Transverse colon (tissue), 4 donors: ENCODE results near the gene POLR2J. TPM values are rescaled to one million over a fixed set of nuclear protein-coding genes. Genes with fewer than 3 reads are reported as not detected.

ENCODE experiments used
- DNase-seq: peaks from one replicate; pipeline ENCODE4 v3.0.0-alpha.2; 2019
- H3K27ac ChIP-seq, 4 donors: fragments of 200-600 bp; sonication (generic); 2 replicates each; pipeline ENCODE4 v1.5.1; 2016 to 2018; ENCODE audit warnings: inconsistent platforms in 4 of 4
- H3K27me3 ChIP-seq: fragments of 200-600 bp; sonication (generic); 2 replicates; pipeline ENCODE4 v1.5.1; 2017; ENCODE audit warnings: inconsistent platforms
- H3K36me3 ChIP-seq, 4 donors: fragments of 200-600 bp; sonication (generic); 2 replicates each; pipeline ENCODE4 v1.5.1; 2017 to 2019; ENCODE audit warnings: inconsistent platforms in 4 of 4
- H3K4me1 ChIP-seq, 4 donors: fragments of 200-600 bp; sonication (generic); 2 replicates each; pipeline ENCODE4 v1.5.1; 2017 to 2020; ENCODE audit warnings: inconsistent platforms in 4 of 4
- H3K4me3 ChIP-seq, 4 donors: fragments of 200-600 bp; sonication (generic); 1 replicate in 1 of 4; 2 replicates in 3 of 4; pipeline versions ENCODE4 v1.5.1 to v1.6.1; 2017 to 2019; ENCODE audit warnings: inconsistent platforms in 4 of 4
- H3K9me3 ChIP-seq, 2 donors: fragments of 200-600 bp; sonication (generic); 2 replicates each; pipeline ENCODE4 v1.5.1; 2017 to 2019; ENCODE audit warnings: inconsistent platforms in 2 of 2
- CTCF ChIP-seq, 5 experiments: fragments of 200-600 bp in 3 of 5; fragments of 450-650 bp in 2 of 5; sonication (generic) in 3 of 5; IDR thresholded peaks; 1 replicate in 2 of 5; 2 replicates in 3 of 5; pipeline ENCODE4 v1.5.1; 2016 to 2017; ENCODE audit warnings: antibody characterized with exemption in 5 of 5, inconsistent platforms in 3 of 5, mild to moderate bottlenecking in 2 of 5, moderate library complexity in 1 of 5
- EP300 ChIP-seq: sonication (generic); formaldehyde crosslinking; IDR thresholded peaks from one replicate; pipeline ENCODE4 v1.6.1; 2017; ENCODE audit warnings: antibody characterized with exemption, low read depth
- POLR2A ChIP-seq: fragments of 450-650 bp; IDR thresholded peaks from one replicate; pipeline ENCODE4 v1.6.1; 2016; ENCODE audit warnings: antibody characterized with exemption, mild to moderate bottlenecking, moderate library complexity
- POLR2AphosphoS5 ChIP-seq, 3 donors: sonication (generic); formaldehyde crosslinking; IDR thresholded peaks; one replicate each; pipeline ENCODE4 v1.6.1; 2016; ENCODE audit warnings: antibody characterized with exemption in 3 of 3
- WGBS, 2 donors: methylation state at CpG; one replicate each; pipeline ENCODE4 v1.1.5; 2018; ENCODE audit warnings: low coverage in 1 of 2; 5-methylcytosine and 5-hydroxymethylcytosine counted together
- in situ Hi-C, 4 donors: fragments of 200-750 bp; cut with MboI; loops; one replicate each; pipeline versions ENCODE4 v1.15.0 to v1.15.1; 2017; ENCODE audit warnings: low sequenced_read_pairs in 3 of 4, low pct_ligation_motif_present in 1 of 4, low pct_unique_long_range_greater_than_20kb in 1 of 4
- intact Hi-C: fragments of 100-400 bp; cut with DNase I; formaldehyde crosslinking; loops from one replicate; pipeline ENCODE4 v1.15.1; 2023; ENCODE audit warnings: low total_unique reads
- total RNA-seq, 4 donors: library from RNA; depleted of rRNA; stranded (reverse); fragments of >200 nt; gene quantifications; one replicate each; pipeline ENCODE4 v1.1.0, GENCODE V29; 2016

The POLR2J gene
- total RNA-seq, 4 donors from 2014 or later = 5.4 to 30.3 (median 15.0) TPM

- DNase-seq = peak; percentile 66
- 22% methylated on average over 17 of the region's 17 CpGs; no CpG with 5 or more reads in 1 of the 2 donors for WGBS, 2 donors
- intact Hi-C loops (no loop called here), in situ Hi-C loops (no loop called here)
- TF ChIP-seq POLR2AphosphoS5 (IDR thresholded peaks at IDR 0.05) = peak in 1 of 3 donors; percentile 3
- no peak for TF ChIP-seq POLR2A
- Histone ChIP-seq H3K36me3 (no peaks in the 10 kb centered on the region), H3K4me3 (no peak overlapping the region), H3K9me3 (no peaks in the 10 kb centered on the region), H3K4me1 (peaks cover 14 to 30% (median 24%) of the 10 kb centered on the region in 4 donors), H3K27me3 (no peaks in the 10 kb centered on the region), H3K27ac (peak overlapping the region; percentile 71 to 80 (median 75))
Observed at GRCh38 chr7:102431617-102432298, 47.0 kb downstream of the POLR2J start.

- in situ Hi-C loops (no loop called here), intact Hi-C loops (no loop called here)
- TF ChIP-seq POLR2A (no peak), CTCF (IDR thresholded peaks at IDR 0.05) (no peak), POLR2AphosphoS5 (IDR thresholded peaks at IDR 0.05) (no peak), EP300 (no peak)
- Histone ChIP-seq H3K4me1 (peaks cover 14 to 33% (median 25%) of the 10 kb centered on the region in 4 donors), H3K27me3 (no peaks in the 10 kb centered on the region), H3K36me3 (peaks cover 0 to 13% (median 0%) of the 10 kb centered on the region in 4 donors), H3K27ac (no peak overlapping the region), H3K4me3 (no peak overlapping the region), H3K9me3 (no peaks in the 10 kb centered on the region)
- DNase-seq = no peak
- 93 to 95% methylated on average over 4 to 10 of the region's 10 CpGs for WGBS, 2 donors
Observed at GRCh38 chr7:102429141-102429899, 49.4 kb downstream of the POLR2J start.

- intact Hi-C loops = no loop called here
- in situ Hi-C loops = no loop called here
- Histone ChIP-seq H3K36me3 (peaks cover 0 to 13% (median 0%) of the 10 kb centered on the region in 4 donors), H3K27me3 (no peaks in the 10 kb centered on the region), H3K27ac (peak overlapping the region; percentile 69 to 83 (median 77)), H3K9me3 (no peaks in the 10 kb centered on the region), H3K4me1 (peaks cover 9 to 18% (median 12%) of the 10 kb centered on the region in 4 donors), H3K4me3 (no peak overlapping the region)
- WGBS, 2 donors = 60 to 73% methylated on average over 1 to 5 of the region's 5 CpGs
- TF ChIP-seq EP300 (no peak), POLR2A (no peak), POLR2AphosphoS5 (IDR thresholded peaks at IDR 0.05) (no peak), CTCF (IDR thresholded peaks at IDR 0.05) (no peak)
- DNase-seq = no peak
Observed at GRCh38 chr7:102427019-102427405, 51.7 kb downstream of the POLR2J start.

GRCh38 chr7:102426268-102427018, 52.3 kb downstream of the POLR2J start:
- WGBS, 2 donors = 65 to 68% methylated on average over 9 to 16 of the region's 16 CpGs
- Histone ChIP-seq H3K36me3 (peaks cover 0 to 16% (median 0%) of the 10 kb centered on the region in 4 donors), H3K4me3 (no peak overlapping the region), H3K27ac (peak overlapping the region; percentile 69 to 83 (median 77)), H3K4me1 (peaks cover 4 to 12% (median 7%) of the 10 kb centered on the region in 4 donors), H3K27me3 (no peaks in the 10 kb centered on the region), H3K9me3 (no peaks in the 10 kb centered on the region)
- intact Hi-C loops = no loop called here
- TF ChIP-seq POLR2AphosphoS5 (IDR thresholded peaks at IDR 0.05) (peak in 1 of 3 donors; percentile 24), CTCF (IDR thresholded peaks at IDR 0.05) (no peak), EP300 (no peak)
- in situ Hi-C loops = no loop called here
- DNase-seq = peak; percentile 72
